Psoas muscle (tissue), 8 donors: ENCODE data around the gene BOK. TPM values are rescaled to one million over a fixed set of nuclear protein-coding genes. Genes with fewer than 3 reads are reported as not detected.
"Not testable (repeated sequence)": the region's sequence is repeated elsewhere in the genome, so short reads cannot be mapped to it uniquely, and the experiment has no call there.

ENCODE experiments used
- ATAC-seq, 4 donors: fragments of 200-7000 bp; cut with Tn5 transposase; one replicate each; pipeline ENCODE4 v1.9.1; 2020; ENCODE audit warnings: moderate library complexity in 3 of 4, mild to moderate bottlenecking in 2 of 4
- DNase-seq, 2 donors: peaks; one replicate each; pipeline ENCODE4 v3.0.0-alpha.2; 2020
- H3K27ac ChIP-seq: fragments of 200-600 bp; one replicate; pipeline ENCODE4 v1.8.0; 2022
- H3K27me3 ChIP-seq, 3 donors: fragments of 200-600 bp in 1 of 3; one replicate each; pipeline versions ENCODE4 v1.6.1 to v1.8.0; 2013 to 2022; ENCODE audit warnings: low read length in 2 of 3, mild to moderate bottlenecking in 2 of 3, moderate library complexity in 1 of 3; ENCODE audit not compliant: insufficient read depth in 3 of 3
- H3K36me3 ChIP-seq, 2 donors: fragments of 200-600 bp in 1 of 2; one replicate each; pipeline versions ENCODE4 v1.6.1 to v1.8.0; 2013 to 2022; ENCODE audit warnings: low read depth in 1 of 2, mild to moderate bottlenecking in 1 of 2, moderate library complexity in 1 of 2; ENCODE audit not compliant: insufficient read depth in 1 of 2
- H3K4me1 ChIP-seq: fragments of 200-600 bp; one replicate; pipeline ENCODE4 v1.8.0; 2022
- H3K4me3 ChIP-seq: fragments of 200-600 bp; one replicate; pipeline ENCODE4 v1.8.0; 2022; ENCODE audit warnings: mild to moderate bottlenecking
- H3K9me3 ChIP-seq: fragments of 200-600 bp; one replicate; pipeline ENCODE4 v1.8.0; 2022
- CTCF ChIP-seq: fragments of 200-600 bp; IDR thresholded peaks from one replicate; pipeline ENCODE4 v1.8.0; 2022; ENCODE audit warnings: antibody characterized with exemption
- WGBS, 3 donors: extraction: QIAGEN DNeasy Blood & Tissue Kit; methylation state at CpG; one replicate each; pipeline versions ENCODE4 v1.1.6 to v1.1.7; 2013; 5-methylcytosine and 5-hydroxymethylcytosine counted together
- intact Hi-C, 2 donors: fragments of 100-400 bp; cut with DNase I; formaldehyde crosslinking; loops; one replicate each; pipeline versions ENCODE4 v1.11.0 to v1.14.2; 2022
- polyA plus RNA-seq, 3 donors: library from polyadenylated mRNA; stranded (reverse); fragments of 200-250 nt; gene quantifications; one replicate each; pipeline ENCODE4 v1.2.3, GENCODE V29; 2013
- total RNA-seq, 4 donors: library from RNA; stranded (reverse); fragmentation: NEBNext Ultra II Directional in 2 of 4; extraction: Animal tissue kit (Norgen Biotek cat#: 25700) in 2 of 4; gene quantifications; one replicate each; pipeline versions ENCODE4 v1.2.1 to v1.2.4, GENCODE V29; 2021 to 2023
- donor health status: healthy with polysubstance abuse.
- donor health status: DM: no; HTN: no; CAD: no; lungs with moderate emphysema.
- donor health status: Bipolar disorder and iron deficiency.
- donor health status: healthy.
- donor health status: DM: yes; HTN: yes; CAD: no.
- donor health status: DM: no; HTN: no; CAD: no.
- donor health status: DM: no; HTN: no; CAD: no.
- donor health status: DM: yes; HTN: yes; CAD: no.

BOK gene
- total and polyA plus RNA-seq, 7 donors = 1.3 to 12.8 (median 3.6) TPM

- Histone ChIP-seq H3K4me3 (no peak overlapping the region), H3K9me3 (no peaks in the 10 kb centered on the region), H3K36me3 (no peaks in the 10 kb centered on the region), H3K27me3 (peaks cover 0 to 4% (median 0%) of the 10 kb centered on the region in 3 donors), H3K4me1 (no peaks in the 10 kb centered on the region), H3K27ac (no peak overlapping the region)
- DNase-seq (no peak), ATAC-seq (no peak)
- WGBS, 3 donors = 75 to 85% (median 83%) methylated on average over 5 of the region's 5 CpGs
- intact Hi-C loops = no loop called here
- no peak for TF ChIP-seq CTCF
Measured at GRCh38 chr2:241522477-241522876, 36.1 kb upstream of the BOK start.

GRCh38 chr2:241525818-241526780, 32.4 kb upstream of the BOK start:
- H3K4me1 ChIP-seq, H3K9me3 ChIP-seq, DNase-seq, intact Hi-C loops, H3K36me3 ChIP-seq, H3K27me3 ChIP-seq, ATAC-seq, H3K4me3 ChIP-seq, H3K27ac ChIP-seq: not testable (repeated sequence)
- WGBS, 3 donors = 92 to 95% (median 94%) methylated on average over 31 of the region's 31 CpGs

GRCh38 chr2:241530571-241530970, 28.0 kb upstream of the BOK start:
- intact Hi-C loops = no loop called here
- no peak for ATAC-seq
- Histone ChIP-seq H3K27me3 (no peaks in the 10 kb centered on the region), H3K4me3 (no peak overlapping the region), H3K9me3 (no peaks in the 10 kb centered on the region), H3K36me3 (no peaks in the 10 kb centered on the region), H3K27ac (no peak overlapping the region), H3K4me1 (no peaks in the 10 kb centered on the region)
- DNase-seq = no peak
- TF ChIP-seq CTCF = no peak
- 65 to 73% (median 66%) methylated on average over 8 of the region's 8 CpGs for WGBS, 3 donors

GRCh38 chr2:241531161-241531722, 27.3 kb upstream of the BOK start:
- no peak for ATAC-seq
- H3K36me3 ChIP-seq = no peaks in the 10 kb centered on the region
- H3K27me3 ChIP-seq = no peaks in the 10 kb centered on the region
- no peak overlapping the region for H3K27ac ChIP-seq
- no peak for TF ChIP-seq CTCF
- intact Hi-C loops = no loop called here
- no peaks in the 10 kb centered on the region for H3K9me3 ChIP-seq
- DNase-seq = no peak
- H3K4me3 ChIP-seq = no peak overlapping the region
- 76 to 81% (median 77%) methylated on average over 13 of the region's 13 CpGs for WGBS, 3 donors
- no peaks in the 10 kb centered on the region for H3K4me1 ChIP-seq

GRCh38 chr2:241532168-241532567, 26.4 kb upstream of the BOK start:
- no peak for DNase-seq
- TF ChIP-seq CTCF = no peak

More at GRCh38 chr2:241532168-241532567, 26.4 kb upstream of the BOK start:
- Histone ChIP-seq H3K27ac (no peak overlapping the region), H3K4me3 (no peak overlapping the region), H3K36me3 (no peaks in the 10 kb centered on the region), H3K4me1 (no peaks in the 10 kb centered on the region), H3K9me3 (no peaks in the 10 kb centered on the region), H3K27me3 (no peaks in the 10 kb centered on the region)
- intact Hi-C loops = no loop called here
- ATAC-seq = no peak
- 92 to 95% (median 92%) methylated on average over 8 of the region's 8 CpGs for WGBS, 3 donors
